ENCODE results near the gene EHMT1.

- TF ChIP-seq CTCF (IDR thresholded peaks at IDR 0.05; ENCODE audit: poor library complexity), result no peak
- no peak for TF ChIP-seq EZH2 (IDR thresholded peaks at IDR 0.05; ENCODE audit: borderline replicate concordance)
These were observed 89.9 kb downstream of the EHMT1 start for GRCh38 chr9:137708590-137709284.
